NB4 (cell line): Measurements from ENCODE around the gene ANKRD55.

Experiments used
- POLR2A ChIP-seq: IDR thresholded peaks from 2 replicates; pipeline ENCODE4 v1.6.1; 2011; ENCODE audit warnings: mild to moderate bottlenecking; ENCODE audit not compliant: insufficient read length; ENCODE audit errors: extremely low read depth
- TF ChIP-seq, protein P1 (sequence below): IDR thresholded peaks from one replicate; pipeline ENCODE4 v1.5.1; 2012; ENCODE audit warnings: low read depth, low read length

DNA sequence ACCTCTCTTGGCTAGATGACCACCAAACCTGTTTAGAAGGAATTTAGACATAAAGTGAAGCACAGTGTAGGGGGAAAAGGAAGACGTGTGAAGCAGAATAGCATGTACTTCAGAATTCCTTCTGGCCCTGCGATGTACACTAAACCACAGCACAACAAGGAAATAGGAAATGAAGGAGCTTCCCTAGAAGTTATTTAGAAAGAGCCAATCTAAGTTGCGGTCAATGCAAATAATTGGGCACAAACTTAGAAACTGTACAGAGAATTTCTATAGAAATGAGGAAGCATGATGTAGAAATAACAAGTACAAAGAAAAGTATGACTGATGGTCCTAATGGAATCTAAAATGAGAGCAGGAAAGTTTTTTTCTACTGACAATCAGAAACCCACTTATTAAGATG lies 41.5 kb downstream of the ANKRD55 start:
- TF ChIP-seq POLR2A: no peak
- TF ChIP-seq, protein P1, sequence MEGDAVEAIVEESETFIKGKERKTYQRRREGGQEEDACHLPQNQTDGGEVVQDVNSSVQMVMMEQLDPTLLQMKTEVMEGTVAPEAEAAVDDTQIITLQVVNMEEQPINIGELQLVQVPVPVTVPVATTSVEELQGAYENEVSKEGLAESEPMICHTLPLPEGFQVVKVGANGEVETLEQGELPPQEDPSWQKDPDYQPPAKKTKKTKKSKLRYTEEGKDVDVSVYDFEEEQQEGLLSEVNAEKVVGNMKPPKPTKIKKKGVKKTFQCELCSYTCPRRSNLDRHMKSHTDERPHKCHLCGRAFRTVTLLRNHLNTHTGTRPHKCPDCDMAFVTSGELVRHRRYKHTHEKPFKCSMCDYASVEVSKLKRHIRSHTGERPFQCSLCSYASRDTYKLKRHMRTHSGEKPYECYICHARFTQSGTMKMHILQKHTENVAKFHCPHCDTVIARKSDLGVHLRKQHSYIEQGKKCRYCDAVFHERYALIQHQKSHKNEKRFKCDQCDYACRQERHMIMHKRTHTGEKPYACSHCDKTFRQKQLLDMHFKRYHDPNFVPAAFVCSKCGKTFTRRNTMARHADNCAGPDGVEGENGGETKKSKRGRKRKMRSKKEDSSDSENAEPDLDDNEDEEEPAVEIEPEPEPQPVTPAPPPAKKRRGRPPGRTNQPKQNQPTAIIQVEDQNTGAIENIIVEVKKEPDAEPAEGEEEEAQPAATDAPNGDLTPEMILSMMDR: no peak
